Common myeloid progenitor, CD34-positive (primary cell): ENCODE results near the gene GPC5.

Experiments
- CTCF ChIA-PET: fragments of 350-600 bp; sonication (Branson Sonifier 250); formaldehyde crosslinking; loops from one replicate; lab custom pipeline; 2021; ENCODE audit warnings: antibody characterized with exemption; lab: Charles Lee
- POLR2A ChIA-PET: fragments of 350-600 bp; sonication (Branson Sonifier 250); formaldehyde crosslinking; loops from one replicate; lab custom pipeline; 2021; ENCODE audit warnings: antibody characterized with exemption; lab: Charles Lee
- DNase-seq, 3 donors: peaks; one replicate each; pipeline versions ENCODE4 v3.0.0 to v3.0.0-alpha.2; 2013
- H3K27ac ChIP-seq, 2 experiments: 1 replicate in 1 of 2; 2 replicates in 1 of 2; pipeline ENCODE4 v1.7.0; 2013; ENCODE audit warnings: inconsistent platforms in 2 of 2, low read length in 2 of 2, mild to moderate bottlenecking in 2 of 2, low read depth in 1 of 2, moderate library complexity in 1 of 2; ENCODE audit not compliant: severe bottlenecking in 2 of 2, insufficient read depth in 1 of 2, poor library complexity in 1 of 2
- H3K27me3 ChIP-seq, 5 experiments: replicated peaks in 2 of 5; 1 replicate in 3 of 5; 2 replicates in 2 of 5; pipeline versions ENCODE4 v1.6.1 to v1.7.0; 2013; ENCODE audit warnings: low read length in 4 of 5, mild to moderate bottlenecking in 2 of 5, moderate library complexity in 2 of 5, inconsistent platforms in 1 of 5; ENCODE audit not compliant: insufficient read depth in 5 of 5, control insufficient read depth in 4 of 5
- H3K36me3 ChIP-seq, 4 experiments: 1 replicate in 2 of 4; 2 replicates in 2 of 4; pipeline versions ENCODE4 v1.6.1 to v1.7.0; 2013; ENCODE audit warnings: low read length in 3 of 4, control low read depth in 1 of 4, mild to moderate bottlenecking in 1 of 4; ENCODE audit not compliant: control insufficient read depth in 4 of 4, insufficient read depth in 4 of 4
- H3K4me1 ChIP-seq, 4 experiments: 1 replicate in 3 of 4; 2 replicates in 1 of 4; pipeline versions ENCODE4 v1.6.1 to v1.7.1; 2013; ENCODE audit warnings: low read length in 3 of 4, mild to moderate bottlenecking in 3 of 4, control low read depth in 1 of 4, inconsistent platforms in 1 of 4, moderate library complexity in 1 of 4; ENCODE audit not compliant: control insufficient read depth in 4 of 4, insufficient read depth in 4 of 4; ENCODE audit errors: control extremely low read depth in 1 of 4
- H3K4me3 ChIP-seq, 7 experiments: 1 replicate in 4 of 7; 2 replicates in 3 of 7; pipeline versions ENCODE4 v1.5.1 to v1.7.0; 2013; ENCODE audit warnings: mild to moderate bottlenecking in 7 of 7, low read length in 6 of 7, moderate library complexity in 6 of 7, inconsistent platforms in 2 of 7, low read depth in 2 of 7, control low read depth in 1 of 7; ENCODE audit not compliant: insufficient read depth in 4 of 7, control insufficient read depth in 1 of 7; ENCODE audit errors: extremely low read depth in 1 of 7
- H3K9me3 ChIP-seq, 5 experiments: 1 replicate in 4 of 5; 2 replicates in 1 of 5; pipeline versions ENCODE4 v1.6.1 to v1.7.1; 2013; ENCODE audit warnings: low read length in 4 of 5, mild to moderate bottlenecking in 2 of 5, inconsistent platforms in 1 of 5, low read depth in 1 of 5, moderate library complexity in 1 of 5; ENCODE audit not compliant: control insufficient read depth in 4 of 5, insufficient read depth in 2 of 5; ENCODE audit errors: control extremely low read depth in 1 of 5
- WGBS: methylation state at CpG from one replicate; pipeline ENCODE4 v1.1.5; 2013; ENCODE audit not compliant: insufficient coverage; 5-methylcytosine and 5-hydroxymethylcytosine counted together

GPC5 gene

GRCh38 chr13:91618315-91618714 lies 219.9 kb downstream of the GPC5 start:
- Histone ChIP-seq H3K4me3 (no peak overlapping the region), H3K36me3 (no peaks in the 10 kb centered on the region), H3K27ac (no peak overlapping the region), H3K9me3 (no peaks in the 10 kb centered on the region), H3K27me3 (no peaks in the 10 kb centered on the region), H3K4me1 (no peaks in the 10 kb centered on the region)
- DNase-seq, result no peak
- WGBS, result no CpG with 5 or more reads among the region's 3 CpGs
- CTCF ChIA-PET, result interaction anchor here (1.1 kb wide), 1 partner anchor 10 kb away, joined by 3 read pairs; no protein-coding TSS in a partner anchor
- POLR2A ChIA-PET, result no interaction called here

- no CpG with 5 or more reads among the region's 2 CpGs for WGBS
- no peaks in the 10 kb centered on the region for H3K27me3 ChIP-seq
- no peaks in the 10 kb centered on the region for H3K9me3 ChIP-seq
- H3K4me1 ChIP-seq, result no peaks in the 10 kb centered on the region
- no peak overlapping the region for H3K27ac ChIP-seq
- ChIA-PET POLR2A (no interaction called here), CTCF (no interaction called here)
- no peaks in the 10 kb centered on the region for H3K36me3 ChIP-seq
- no peak for DNase-seq
- H3K4me3 ChIP-seq, result no peak overlapping the region
These were observed 222.3 kb downstream of the GPC5 start for GRCh38 chr13:91620670-91621141.

- DNase-seq, result no peak
- 67% methylated on average over 1 of the region's 3 CpGs for WGBS
- Histone ChIP-seq H3K27me3 (no peaks in the 10 kb centered on the region), H3K27ac (no peak overlapping the region), H3K9me3 (no peaks in the 10 kb centered on the region), H3K4me3 (no peak overlapping the region), H3K36me3 (no peaks in the 10 kb centered on the region), H3K4me1 (no peaks in the 10 kb centered on the region)
- ChIA-PET POLR2A (no interaction called here), CTCF (no interaction called here)
These were observed 222.7 kb downstream of the GPC5 start for GRCh38 chr13:91621161-91621560.

GRCh38 chr13:91621963-91622362 lies 223.5 kb downstream of the GPC5 start:
- ChIA-PET POLR2A (no interaction called here), CTCF (no interaction called here)
- no peaks in the 10 kb centered on the region for H3K36me3 ChIP-seq
- no peaks in the 10 kb centered on the region for H3K27me3 ChIP-seq
- no peak overlapping the region for H3K27ac ChIP-seq
- H3K4me1 ChIP-seq, result no peaks in the 10 kb centered on the region
- no peak for DNase-seq
- WGBS, result 100% methylated on average over 1 of the region's 1 CpG
- no peak overlapping the region for H3K4me3 ChIP-seq
- no peaks in the 10 kb centered on the region for H3K9me3 ChIP-seq

GRCh38 chr13:91622778-91623550 lies 224.5 kb downstream of the GPC5 start:
- Histone ChIP-seq H3K27me3 (no peaks in the 10 kb centered on the region), H3K36me3 (no peaks in the 10 kb centered on the region), H3K9me3 (no peaks in the 10 kb centered on the region), H3K4me1 (no peaks in the 10 kb centered on the region), H3K4me3 (no peak overlapping the region), H3K27ac (no peak overlapping the region)
- 90% methylated on average over 3 of the region's 3 CpGs for WGBS
- DNase-seq, result no peak
- ChIA-PET POLR2A (no interaction called here), CTCF (no interaction called here)

GRCh38 chr13:91627952-91628739 lies 229.7 kb downstream of the GPC5 start:
- no peaks in the 10 kb centered on the region for H3K36me3 ChIP-seq
- CTCF ChIA-PET, result interaction anchor here (1.2 kb wide), 1 partner anchor 9 kb away, joined by 3 read pairs; no protein-coding TSS in a partner anchor
- POLR2A ChIA-PET, result no interaction called here
- H3K9me3 ChIP-seq, result no peaks in the 10 kb centered on the region
- no peaks in the 10 kb centered on the region for H3K27me3 ChIP-seq
- no peaks in the 10 kb centered on the region for H3K4me1 ChIP-seq
- H3K27ac ChIP-seq, result no peak overlapping the region
- no peak for DNase-seq
- H3K4me3 ChIP-seq, result no peak overlapping the region
- WGBS, result no CpG with 5 or more reads among the region's 3 CpGs

- CTCF ChIA-PET, result no interaction called here
- no peaks in the 10 kb centered on the region for H3K27me3 ChIP-seq
- H3K36me3 ChIP-seq, result no peaks in the 10 kb centered on the region
- POLR2A ChIA-PET, result interaction anchor here (0.6 kb wide), 2 partner anchors 126 to 1069 kb away, joined by 3 read pairs; no protein-coding TSS in a partner anchor
- H3K9me3 ChIP-seq, result no peaks in the 10 kb centered on the region
- DNase-seq, result no peak
- no peaks in the 10 kb centered on the region for H3K4me1 ChIP-seq
- WGBS, result 80% methylated on average over 1 of the region's 1 CpG
- no peak overlapping the region for H3K27ac ChIP-seq
- no peak overlapping the region for H3K4me3 ChIP-seq
These were observed 232.5 kb downstream of the GPC5 start for GRCh38 chr13:91630946-91631345.
